Endodermal cell (in vitro differentiated cells): ENCODE data around the gene CEP44. TPM values are rescaled to one million over a fixed set of nuclear protein-coding genes. Genes with fewer than 3 reads are reported as not detected.

Experiments used
- DNase-seq: peaks from one replicate; pipeline ENCODE4 v3.0.0-alpha.2; 2017
- H3K27ac ChIP-seq: 2 replicates; pipeline ENCODE4 v1.5.1; 2013; ENCODE audit warnings: mild to moderate bottlenecking, low read depth, low read length, moderate library complexity
- H3K27me3 ChIP-seq: 2 replicates; pipeline ENCODE4 v1.6.1; 2013; ENCODE audit warnings: mild to moderate bottlenecking, low read length, moderate library complexity; ENCODE audit not compliant: insufficient read depth, control insufficient read depth, poor library complexity, severe bottlenecking
- H3K36me3 ChIP-seq: 2 replicates; pipeline ENCODE4 v1.7.0; 2013; ENCODE audit warnings: mild to moderate bottlenecking, low read length, moderate library complexity; ENCODE audit not compliant: control insufficient read depth, insufficient read depth
- H3K4me1 ChIP-seq: one replicate; pipeline ENCODE4 v1.7.0; 2013; ENCODE audit warnings: low read length; ENCODE audit not compliant: control insufficient read depth, insufficient read depth
- H3K4me3 ChIP-seq: 2 replicates; pipeline ENCODE4 v1.5.1; 2013; ENCODE audit warnings: mild to moderate bottlenecking, low read length, moderate library complexity
- H3K9ac ChIP-seq: 2 replicates; pipeline ENCODE4 v1.6.1; 2013; ENCODE audit warnings: mild to moderate bottlenecking, low read length, moderate library complexity; ENCODE audit not compliant: poor library complexity, severe bottlenecking; ENCODE audit errors: extremely low read depth
- H3K9me3 ChIP-seq: 2 replicates; pipeline ENCODE4 v1.6.1; 2013; ENCODE audit warnings: mild to moderate bottlenecking, low read length, moderate library complexity; ENCODE audit not compliant: control insufficient read depth
- H3K27ac Mint-ChIP-seq: 2 replicates; pipeline ENCODE4 v1.8.0; 2020; ENCODE audit warnings: mixed read lengths
- H3K27me3 Mint-ChIP-seq: 2 replicates; pipeline ENCODE4 v1.8.0; 2021; ENCODE audit warnings: mild to moderate bottlenecking, mixed read lengths; ENCODE audit not compliant: insufficient read depth
- H3K36me3 Mint-ChIP-seq: 2 replicates; pipeline ENCODE4 v1.8.0; 2020; ENCODE audit warnings: low read depth, mixed read lengths
- H3K4me1 Mint-ChIP-seq: 2 replicates; pipeline ENCODE4 v1.8.0; 2020; ENCODE audit warnings: mixed read lengths
- H3K4me3 Mint-ChIP-seq: 2 replicates; pipeline ENCODE4 v1.8.0; 2020; ENCODE audit warnings: mild to moderate bottlenecking, moderate library complexity, mixed read lengths
- H3K9me3 Mint-ChIP-seq: 2 replicates; pipeline ENCODE4 v1.8.0; 2020; ENCODE audit warnings: mild to moderate bottlenecking, mixed read lengths
- WGBS, 2 experiments: methylation state at CpG; one replicate each; pipeline versions ENCODE4 v1.1.5 to v1.1.7; 2013; ENCODE audit warnings: missing lambda C conversion rate in 2 of 2, mixed read lengths in 1 of 2; ENCODE audit not compliant: insufficient coverage in 1 of 2, insufficient read length in 1 of 2; 5-methylcytosine and 5-hydroxymethylcytosine counted together
- total RNA-seq, 2 donors: library from RNA; stranded (reverse); fragmentation: NEBNext Ultra II Directional in 1 of 2; extraction: Animal tissue kit (Norgen Biotek cat#: 25700) in 1 of 2; gene quantifications; 2 replicates in 1 of 2; 3 replicates in 1 of 2; pipeline ENCODE4 v1.2.1, GENCODE V29; 2021
- TF ChIP-seq, protein P1 (sequence below): fragments of 200-600 bp; sonication (generic); conservative IDR thresholded peaks from 2 replicates; pipeline ENCODE4 v1.5.0; 2021; ENCODE audit warnings: antibody characterized with exemption, mild to moderate bottlenecking

Gene CEP44
- total RNA-seq, 2 donors from 2014 or later: 21.5 to 24.9 TPM

DNA sequence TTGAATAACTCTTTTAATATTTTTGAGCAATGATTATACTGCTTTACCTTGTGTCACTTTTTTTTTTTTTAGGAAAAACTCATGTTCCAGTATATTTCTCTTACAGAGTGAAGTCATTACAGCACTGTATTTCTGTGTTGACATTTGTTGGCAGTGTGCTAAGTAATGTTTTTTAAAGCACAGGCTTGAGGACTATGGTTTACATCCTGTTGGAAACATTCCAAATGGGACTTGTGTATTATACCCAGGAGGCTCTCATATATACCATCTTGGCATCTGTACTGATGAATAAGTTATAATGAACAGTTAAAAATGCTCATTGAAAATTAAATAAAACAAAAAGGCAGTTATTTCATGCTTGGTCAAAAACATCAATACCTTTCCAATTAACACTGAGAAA is 33.8 kb downstream of the CEP44 start:
- Histone ChIP-seq H3K27me3 (no peaks in the 10 kb centered on the region), H3K9me3 (no peaks in the 10 kb centered on the region), H3K4me1 (no peaks in the 10 kb centered on the region), H3K9ac (no peak overlapping the region), H3K4me3 (no peak overlapping the region), H3K27ac (no peak overlapping the region), H3K36me3 (peaks cover 10% of the 10 kb centered on the region)
- Mint-ChIP-seq H3K4me3 (no peak overlapping the region), H3K9me3 (no peaks in the 10 kb centered on the region), H3K4me1 (peaks cover 14% of the 10 kb centered on the region), H3K27me3 (no peaks in the 10 kb centered on the region), H3K27ac (no peak overlapping the region), H3K36me3 (peaks cover 13% of the 10 kb centered on the region)
- DNase-seq: no peak
- TF ChIP-seq, protein P1, sequence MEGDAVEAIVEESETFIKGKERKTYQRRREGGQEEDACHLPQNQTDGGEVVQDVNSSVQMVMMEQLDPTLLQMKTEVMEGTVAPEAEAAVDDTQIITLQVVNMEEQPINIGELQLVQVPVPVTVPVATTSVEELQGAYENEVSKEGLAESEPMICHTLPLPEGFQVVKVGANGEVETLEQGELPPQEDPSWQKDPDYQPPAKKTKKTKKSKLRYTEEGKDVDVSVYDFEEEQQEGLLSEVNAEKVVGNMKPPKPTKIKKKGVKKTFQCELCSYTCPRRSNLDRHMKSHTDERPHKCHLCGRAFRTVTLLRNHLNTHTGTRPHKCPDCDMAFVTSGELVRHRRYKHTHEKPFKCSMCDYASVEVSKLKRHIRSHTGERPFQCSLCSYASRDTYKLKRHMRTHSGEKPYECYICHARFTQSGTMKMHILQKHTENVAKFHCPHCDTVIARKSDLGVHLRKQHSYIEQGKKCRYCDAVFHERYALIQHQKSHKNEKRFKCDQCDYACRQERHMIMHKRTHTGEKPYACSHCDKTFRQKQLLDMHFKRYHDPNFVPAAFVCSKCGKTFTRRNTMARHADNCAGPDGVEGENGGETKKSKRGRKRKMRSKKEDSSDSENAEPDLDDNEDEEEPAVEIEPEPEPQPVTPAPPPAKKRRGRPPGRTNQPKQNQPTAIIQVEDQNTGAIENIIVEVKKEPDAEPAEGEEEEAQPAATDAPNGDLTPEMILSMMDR: no peak

DNA sequence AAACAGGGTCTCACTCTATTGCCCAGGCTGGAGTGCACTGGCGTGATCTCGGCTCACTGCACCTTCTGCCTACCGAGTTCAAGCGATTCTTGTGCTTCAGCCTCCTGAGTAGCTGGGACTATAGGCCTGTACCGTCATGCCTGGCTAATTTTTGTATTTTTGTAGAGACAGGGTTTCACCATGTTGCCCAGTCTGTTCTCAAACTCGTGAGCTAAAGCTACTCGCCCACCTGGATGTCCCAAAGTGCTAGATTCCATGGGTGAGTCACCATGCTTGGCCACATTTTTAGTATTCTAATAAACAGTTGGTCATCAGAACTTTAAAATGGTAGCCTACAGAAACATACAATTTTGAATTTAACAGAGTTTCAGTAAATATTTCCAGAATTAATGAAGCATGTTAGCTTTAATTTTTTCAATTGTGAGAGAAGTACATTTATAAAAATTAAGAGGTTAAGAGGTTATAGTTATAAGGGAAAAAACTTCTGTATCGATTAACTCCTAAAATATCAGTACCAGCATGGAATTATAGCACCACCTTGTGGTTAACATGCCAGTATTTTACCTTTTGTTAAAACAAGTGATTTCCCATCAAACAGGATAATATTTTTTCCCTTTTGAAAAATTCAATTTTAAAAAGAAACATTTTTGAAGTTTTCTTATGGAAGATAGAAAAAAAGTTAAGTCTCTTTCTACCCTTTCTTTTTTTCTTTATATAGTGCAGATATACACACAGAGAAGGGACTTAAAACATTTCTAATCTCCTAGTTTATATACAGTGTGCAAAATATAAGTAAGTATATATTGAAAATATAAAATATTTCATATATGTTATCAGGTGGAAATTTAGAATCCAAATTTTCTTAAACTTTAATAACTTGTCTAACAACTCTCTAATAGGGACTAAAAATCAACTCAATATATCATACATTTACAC is 35.4 kb downstream of the CEP44 start:
- Mint-ChIP-seq H3K36me3 (peaks cover 9% of the 10 kb centered on the region), H3K27ac (peak overlapping the region; percentile 36), H3K9me3 (no peaks in the 10 kb centered on the region), H3K4me3 (no peak overlapping the region), H3K4me1 (peaks cover 14% of the 10 kb centered on the region), H3K27me3 (no peaks in the 10 kb centered on the region)
- WGBS, 2 experiments: 79 to 81% methylated on average over 6 to 8 of the region's 8 CpGs
- peak; percentile 58 for DNase-seq
- no peak overlapping the region for H3K4me3 ChIP-seq
- H3K9ac ChIP-seq: no peak overlapping the region
- TF ChIP-seq, protein P1: peak; percentile 90
- H3K4me1 ChIP-seq: no peaks in the 10 kb centered on the region
- no peaks in the 10 kb centered on the region for H3K9me3 ChIP-seq
- no peaks in the 10 kb centered on the region for H3K27me3 ChIP-seq
- H3K36me3 ChIP-seq: peaks cover 10% of the 10 kb centered on the region
- no peak overlapping the region for H3K27ac ChIP-seq

DNA sequence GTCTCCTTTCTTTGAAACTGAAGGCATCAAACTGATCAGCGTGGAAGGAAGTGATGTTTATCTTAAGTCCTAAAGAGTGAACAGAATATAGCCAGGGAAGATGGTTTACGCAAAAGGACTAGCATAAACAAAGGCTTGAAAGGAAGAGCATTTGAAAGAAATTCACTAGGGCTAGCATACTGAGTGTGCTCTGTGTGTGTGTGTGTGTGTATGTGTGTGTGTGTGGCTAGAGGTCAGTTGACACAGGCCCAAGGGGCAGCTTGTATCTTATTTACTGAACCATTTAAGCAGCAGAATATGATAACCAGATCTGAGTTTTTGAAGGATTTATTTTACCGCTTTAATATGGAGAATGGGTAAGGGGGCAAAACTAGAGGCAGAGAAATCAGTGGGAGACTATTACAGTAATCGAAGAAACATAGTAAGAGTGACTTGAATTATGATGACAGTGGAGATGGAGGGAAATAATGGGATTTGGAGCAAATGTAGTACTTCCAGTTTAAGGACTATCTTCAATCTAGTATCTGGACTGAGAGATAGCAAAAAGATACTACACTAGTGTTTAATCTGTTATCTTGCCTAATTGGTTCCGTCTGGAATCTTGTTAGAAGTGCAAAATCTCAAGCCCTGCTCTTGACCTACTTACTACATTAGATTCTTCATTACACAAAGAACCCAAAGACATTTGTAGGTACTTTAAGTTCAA is 36.9 kb downstream of the CEP44 start:
- Mint-ChIP-seq H3K9me3 (no peaks in the 10 kb centered on the region), H3K4me3 (no peak overlapping the region), H3K36me3 (peaks cover 4% of the 10 kb centered on the region), H3K27ac (no peak overlapping the region), H3K4me1 (peaks cover 5% of the 10 kb centered on the region), H3K27me3 (no peaks in the 10 kb centered on the region)
- TF ChIP-seq, protein P1: no peak
- Histone ChIP-seq H3K4me3 (no peak overlapping the region), H3K27ac (no peak overlapping the region), H3K9ac (no peak overlapping the region), H3K36me3 (peaks cover 10% of the 10 kb centered on the region), H3K27me3 (no peaks in the 10 kb centered on the region), H3K9me3 (no peaks in the 10 kb centered on the region), H3K4me1 (no peaks in the 10 kb centered on the region)
- DNase-seq: no peak
- WGBS, 2 experiments: 86 to 90% methylated on average over 5 of the region's 5 CpGs
